HG02870 (cell line): ENCODE results near the gene PODXL.
"Not testable (repeated sequence)": the region's sequence is repeated elsewhere in the genome, so short reads cannot be mapped to it uniquely, and the experiment has no call there.

ENCODE experiments used
- ATAC-seq: cut with Tn5 transposase; IDR thresholded peaks from one replicate; pipeline ENCODE4 v1.9.1; 2021; ENCODE audit warnings: mild to moderate bottlenecking, moderate library complexity; ENCODE audit not compliant: unreplicated experiment

The PODXL gene

GRCh38 chr7:131497454-131497853 is 59.0 kb downstream of the PODXL start:
- ATAC-seq: no peak

GRCh38 chr7:131495669-131496498 is 60.5 kb downstream of the PODXL start:
- ATAC-seq: no peak

GRCh38 chr7:131494182-131494581 is 62.2 kb downstream of the PODXL start:
- ATAC-seq: no peak

- ATAC-seq: no peak
Measured at GRCh38 chr7:131493581-131493980, 62.8 kb downstream of the PODXL start.

- ATAC-seq: no peak
Measured at GRCh38 chr7:131493081-131493480, 63.3 kb downstream of the PODXL start.

- no peak for ATAC-seq
Measured at GRCh38 chr7:131489881-131490280, 66.5 kb downstream of the PODXL start.

- no peak for ATAC-seq
Measured at GRCh38 chr7:131489196-131489595, 67.2 kb downstream of the PODXL start.

- no peak for ATAC-seq
Measured at GRCh38 chr7:131488361-131488760, 68.1 kb downstream of the PODXL start.

- no peak for ATAC-seq
Measured at GRCh38 chr7:131487217-131487616, 69.2 kb downstream of the PODXL start.

- ATAC-seq: no peak
Measured at GRCh38 chr7:131486346-131486745, 70.1 kb downstream of the PODXL start.

- no peak for ATAC-seq
Measured at GRCh38 chr7:131483586-131483985, 72.8 kb downstream of the PODXL start.

GRCh38 chr7:131482800-131483199 is 73.6 kb downstream of the PODXL start:
- ATAC-seq: peak; percentile 61

GRCh38 chr7:131480384-131481315 is 75.8 kb downstream of the PODXL start:
- ATAC-seq: no peak

GRCh38 chr7:131476740-131477139 is 79.7 kb downstream of the PODXL start:
- no peak for ATAC-seq

GRCh38 chr7:131471250-131472004 is 85.0 kb downstream of the PODXL start:
- no peak for ATAC-seq

GRCh38 chr7:131467788-131468187 is 88.6 kb downstream of the PODXL start:
- no peak for ATAC-seq

- ATAC-seq: no peak
Measured at GRCh38 chr7:131466735-131467365, 89.6 kb downstream of the PODXL start.

GRCh38 chr7:131462715-131463114 is 93.7 kb downstream of the PODXL start:
- not testable (repeated sequence) for ATAC-seq

GRCh38 chr7:131462059-131462458 is 94.4 kb downstream of the PODXL start:
- no peak for ATAC-seq

- no peak for ATAC-seq
Measured at GRCh38 chr7:131459256-131459655, 97.2 kb downstream of the PODXL start.

GRCh38 chr7:131456338-131456737 is 100.1 kb downstream of the PODXL start:
- no peak for ATAC-seq
